Activated naive CD8-positive, alpha-beta T cell (primary cell): Measurements from ENCODE around the gene KHDC3L.
"Not testable (repeated sequence)": the region's sequence is repeated elsewhere in the genome, so short reads cannot be mapped to it uniquely, and the experiment has no call there.

ENCODE experiments used
- H3K27ac Mint-ChIP-seq: one replicate; pipeline ENCODE4 v1.8.0; 2021; ENCODE audit warnings: mixed read lengths
- H3K27me3 Mint-ChIP-seq: one replicate; pipeline ENCODE4 v1.8.0; 2021; ENCODE audit warnings: mixed read lengths
- H3K36me3 Mint-ChIP-seq: one replicate; pipeline ENCODE4 v1.8.0; 2021; ENCODE audit warnings: mixed read lengths
- H3K4me1 Mint-ChIP-seq: one replicate; pipeline ENCODE4 v1.8.0; 2021; ENCODE audit warnings: low read depth, mixed read lengths
- H3K4me3 Mint-ChIP-seq: one replicate; pipeline ENCODE4 v1.8.0; 2021; ENCODE audit warnings: mild to moderate bottlenecking, mixed read lengths
- H3K9me3 Mint-ChIP-seq: one replicate; pipeline ENCODE4 v1.8.0; 2021; ENCODE audit warnings: low read depth, mixed read lengths

KHDC3L gene

GRCh38 chr6:73362869-73363536 is 545 bp downstream of the KHDC3L start:
- H3K4me3 Mint-ChIP-seq: no peak overlapping the region
- no peaks in the 10 kb centered on the region for H3K4me1 Mint-ChIP-seq
- H3K27ac Mint-ChIP-seq: no peak overlapping the region
- H3K27me3 Mint-ChIP-seq: peaks cover 4% of the 10 kb centered on the region
- peaks cover 2% of the 10 kb centered on the region for H3K36me3 Mint-ChIP-seq
- H3K9me3 Mint-ChIP-seq: no peaks in the 10 kb centered on the region

GRCh38 chr6:73363537-73363875 is 1.0 kb downstream of the KHDC3L start:
- H3K4me1 Mint-ChIP-seq: no peaks in the 10 kb centered on the region
- peaks cover 3% of the 10 kb centered on the region for H3K27me3 Mint-ChIP-seq
- no peaks in the 10 kb centered on the region for H3K9me3 Mint-ChIP-seq
- H3K4me3 Mint-ChIP-seq: no peak overlapping the region
- peaks cover 2% of the 10 kb centered on the region for H3K36me3 Mint-ChIP-seq
- no peak overlapping the region for H3K27ac Mint-ChIP-seq

GRCh38 chr6:73364121-73364520 is 1.7 kb downstream of the KHDC3L start:
- Mint-ChIP-seq H3K4me1 (no peaks in the 10 kb centered on the region), H3K4me3 (no peak overlapping the region), H3K27ac (no peak overlapping the region), H3K27me3 (peaks cover 2% of the 10 kb centered on the region), H3K36me3 (peaks cover 2% of the 10 kb centered on the region), H3K9me3 (no peaks in the 10 kb centered on the region)

- Mint-ChIP-seq H3K9me3 (no peaks in the 10 kb centered on the region), H3K4me1 (no peaks in the 10 kb centered on the region), H3K27ac (no peak overlapping the region), H3K27me3 (peaks cover 2% of the 10 kb centered on the region), H3K36me3 (peaks cover 2% of the 10 kb centered on the region), H3K4me3 (no peak overlapping the region)
These were observed 2.1 kb downstream of the KHDC3L start for GRCh38 chr6:73364549-73364948.

- no peaks in the 10 kb centered on the region for H3K9me3 Mint-ChIP-seq
- peaks cover 2% of the 10 kb centered on the region for H3K27me3 Mint-ChIP-seq
- no peaks in the 10 kb centered on the region for H3K36me3 Mint-ChIP-seq
- no peak overlapping the region for H3K27ac Mint-ChIP-seq
- H3K4me3 Mint-ChIP-seq: no peak overlapping the region
- no peaks in the 10 kb centered on the region for H3K4me1 Mint-ChIP-seq
These were observed 5.4 kb downstream of the KHDC3L start for GRCh38 chr6:73367761-73368355.

GRCh38 chr6:73368675-73369074 is 6.2 kb downstream of the KHDC3L start:
- H3K36me3 Mint-ChIP-seq: no peaks in the 10 kb centered on the region
- H3K27ac Mint-ChIP-seq: no peak overlapping the region
- H3K27me3 Mint-ChIP-seq: peaks cover 2% of the 10 kb centered on the region
- no peaks in the 10 kb centered on the region for H3K4me1 Mint-ChIP-seq
- no peak overlapping the region for H3K4me3 Mint-ChIP-seq
- no peaks in the 10 kb centered on the region for H3K9me3 Mint-ChIP-seq

GRCh38 chr6:73369157-73369556 is 6.7 kb downstream of the KHDC3L start:
- H3K9me3 Mint-ChIP-seq: no peaks in the 10 kb centered on the region
- H3K4me1 Mint-ChIP-seq: no peaks in the 10 kb centered on the region
- no peaks in the 10 kb centered on the region for H3K36me3 Mint-ChIP-seq
- peaks cover 2% of the 10 kb centered on the region for H3K27me3 Mint-ChIP-seq
- no peak overlapping the region for H3K27ac Mint-ChIP-seq
- H3K4me3 Mint-ChIP-seq: no peak overlapping the region

GRCh38 chr6:73369563-73369962 is 7.1 kb downstream of the KHDC3L start, which contains the start of gene OOEP:
TSS of gene OOEP (minus strand) at chr6:73369897. CDS start at chr6:73369792, 105 bp downstream.
- Mint-ChIP-seq H3K4me1 (no peaks in the 10 kb centered on the region), H3K27me3 (peaks cover 2% of the 10 kb centered on the region), H3K36me3 (no peaks in the 10 kb centered on the region), H3K9me3 (no peaks in the 10 kb centered on the region), H3K4me3 (no peak within 1 kb of the TSS), H3K27ac (no peak within 1 kb of the TSS)

- H3K27ac Mint-ChIP-seq: no peak overlapping the region
- H3K36me3 Mint-ChIP-seq: no peaks in the 10 kb centered on the region
- no peaks in the 10 kb centered on the region for H3K9me3 Mint-ChIP-seq
- H3K4me1 Mint-ChIP-seq: no peaks in the 10 kb centered on the region
- H3K4me3 Mint-ChIP-seq: no peak overlapping the region
- H3K27me3 Mint-ChIP-seq: no peaks in the 10 kb centered on the region
These were observed 9.5 kb downstream of the KHDC3L start for GRCh38 chr6:73371984-73372383.

- no peaks in the 10 kb centered on the region for H3K27me3 Mint-ChIP-seq
- no peaks in the 10 kb centered on the region for H3K4me1 Mint-ChIP-seq
- H3K27ac Mint-ChIP-seq: no peak overlapping the region
- H3K9me3 Mint-ChIP-seq: no peaks in the 10 kb centered on the region
- H3K36me3 Mint-ChIP-seq: no peaks in the 10 kb centered on the region
- no peak overlapping the region for H3K4me3 Mint-ChIP-seq
These were observed 10.1 kb downstream of the KHDC3L start for GRCh38 chr6:73372516-73372915.

GRCh38 chr6:73375216-73375615 is 12.8 kb downstream of the KHDC3L start:
- Mint-ChIP-seq H3K4me1 (no peaks in the 10 kb centered on the region), H3K27me3 (no peaks in the 10 kb centered on the region), H3K4me3 (no peak overlapping the region), H3K9me3 (no peaks in the 10 kb centered on the region), H3K36me3 (no peaks in the 10 kb centered on the region), H3K27ac (no peak overlapping the region)

GRCh38 chr6:73377225-73377624 is 14.8 kb downstream of the KHDC3L start:
- Mint-ChIP-seq H3K27me3 (no peaks in the 10 kb centered on the region), H3K9me3 (no peaks in the 10 kb centered on the region), H3K27ac (no peak overlapping the region), H3K36me3 (no peaks in the 10 kb centered on the region), H3K4me1 (no peaks in the 10 kb centered on the region), H3K4me3 (no peak overlapping the region)

GRCh38 chr6:73381531-73381930 is 19.1 kb downstream of the KHDC3L start:
- H3K27ac Mint-ChIP-seq, H3K27me3 Mint-ChIP-seq, H3K9me3 Mint-ChIP-seq, H3K4me1 Mint-ChIP-seq, H3K4me3 Mint-ChIP-seq, H3K36me3 Mint-ChIP-seq: not testable (repeated sequence)

- Mint-ChIP-seq H3K4me1 (no peaks in the 10 kb centered on the region), H3K27ac (no peak overlapping the region), H3K36me3 (no peaks in the 10 kb centered on the region), H3K4me3 (no peak overlapping the region), H3K9me3 (no peaks in the 10 kb centered on the region), H3K27me3 (no peaks in the 10 kb centered on the region)
These were observed 20.1 kb downstream of the KHDC3L start for GRCh38 chr6:73382462-73383113.

- peaks cover 20% of the 10 kb centered on the region for H3K4me1 Mint-ChIP-seq
- no peak overlapping the region for H3K27ac Mint-ChIP-seq
- no peaks in the 10 kb centered on the region for H3K9me3 Mint-ChIP-seq
- H3K4me3 Mint-ChIP-seq: peak overlapping the region; percentile 79
- no peaks in the 10 kb centered on the region for H3K27me3 Mint-ChIP-seq
- H3K36me3 Mint-ChIP-seq: no peaks in the 10 kb centered on the region
These were observed 26.0 kb downstream of the KHDC3L start for GRCh38 chr6:73388433-73388799.
